GM12892 (cell line): Measurements from ENCODE around the gene CNTLN.
"Not testable (repeated sequence)": the region's sequence is repeated elsewhere in the genome, so short reads cannot be mapped to it uniquely, and the experiment has no call there.

Experiments used
- POLR2A ChIP-seq: IDR thresholded peaks from 2 replicates; pipeline ENCODE4 v1.6.1; 2011; ENCODE audit warnings: low read depth, low read length, control low read depth
- POLR2AphosphoS5 ChIP-seq: IDR thresholded peaks from 2 replicates; pipeline ENCODE4 v1.6.1; 2011; ENCODE audit warnings: low read depth, low read length, control low read depth
- TAF1 ChIP-seq: IDR thresholded peaks from 2 replicates; pipeline ENCODE4 v1.6.1; 2011; ENCODE audit warnings: low read depth, mild to moderate bottlenecking, control low read depth, low read length, borderline replicate concordance

DNA sequence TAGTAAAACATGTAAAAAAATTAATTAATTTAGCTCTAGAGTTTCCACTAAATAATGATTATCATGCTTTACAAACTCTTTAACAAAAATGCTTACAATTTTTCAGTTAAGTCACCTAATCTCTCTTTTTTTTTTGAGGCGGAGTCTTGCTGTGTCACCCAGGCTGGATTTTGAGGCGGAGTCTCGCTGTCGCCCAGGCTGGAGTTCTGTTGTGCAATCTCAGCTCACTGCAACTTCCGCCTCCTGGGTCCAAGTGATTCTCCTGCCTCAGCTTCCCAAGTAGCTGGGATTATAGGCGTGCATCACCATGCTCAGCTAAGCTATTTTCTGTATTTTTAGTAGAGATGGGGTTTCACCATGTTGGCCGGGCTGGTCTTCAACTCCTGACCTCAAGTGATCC is 391.9 kb downstream of the CNTLN start:
- not testable (repeated sequence) for TF ChIP-seq POLR2AphosphoS5, POLR2A, TAF1
